DMS79 treated with DMSO at 0.1 percent for 48 hours (cell line): ENCODE results near the gene PPP2R5C.

Experiments used
- DNase-seq: peaks from one replicate; lab custom pipeline; 2025; lab: John Stamatoyannopoulos, UW

The PPP2R5C gene

GRCh38 chr14:101887219-101887618, 125.7 kb downstream of the PPP2R5C start:
- no peak for DNase-seq

GRCh38 chr14:101888182-101888581, 126.7 kb downstream of the PPP2R5C start:
- no peak for DNase-seq

DNA sequence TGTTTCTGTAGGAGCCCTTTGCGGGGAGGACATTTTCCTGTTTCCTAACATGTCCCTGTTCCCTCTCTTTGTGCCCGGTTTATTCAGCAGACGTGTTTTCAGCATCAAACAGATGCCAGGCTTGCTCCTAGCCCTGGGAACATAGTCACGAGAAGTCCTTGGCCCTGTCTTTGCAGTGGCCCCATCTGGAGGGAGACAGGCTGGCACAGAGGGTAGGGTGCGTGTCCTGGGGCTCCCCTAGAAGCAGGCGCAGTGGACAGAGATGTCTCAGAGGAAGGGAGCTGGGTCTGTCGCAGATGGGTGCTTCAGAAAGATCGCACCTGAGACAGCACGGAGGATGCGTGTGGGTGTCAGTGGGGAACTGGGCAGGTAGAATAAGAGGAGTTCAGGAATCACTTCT, 127.9 kb downstream of the PPP2R5C start:
- no peak for DNase-seq

GRCh38 chr14:101889898-101890297, 128.4 kb downstream of the PPP2R5C start:
- no peak for DNase-seq

DNA sequence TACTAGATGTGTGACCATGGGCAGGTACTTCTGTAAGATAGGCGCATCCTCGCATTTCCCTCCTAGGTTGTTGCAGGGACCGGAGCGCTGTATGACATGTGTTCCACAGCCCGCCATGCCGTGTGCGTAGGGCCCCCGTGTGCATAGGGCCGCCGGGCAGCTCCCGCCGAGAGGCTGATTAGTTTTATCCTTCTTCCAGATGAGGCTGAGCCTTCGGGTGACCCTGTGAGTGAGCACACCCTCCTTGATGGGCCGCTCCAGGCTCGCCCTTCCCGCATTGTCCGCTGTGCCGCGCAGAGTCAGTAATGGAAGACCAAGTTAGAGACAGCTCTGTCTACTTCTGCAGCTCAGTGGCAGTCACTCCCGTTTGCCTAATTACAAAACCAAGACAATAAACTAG, 130.0 kb downstream of the PPP2R5C start:
- no peak for DNase-seq

DNA sequence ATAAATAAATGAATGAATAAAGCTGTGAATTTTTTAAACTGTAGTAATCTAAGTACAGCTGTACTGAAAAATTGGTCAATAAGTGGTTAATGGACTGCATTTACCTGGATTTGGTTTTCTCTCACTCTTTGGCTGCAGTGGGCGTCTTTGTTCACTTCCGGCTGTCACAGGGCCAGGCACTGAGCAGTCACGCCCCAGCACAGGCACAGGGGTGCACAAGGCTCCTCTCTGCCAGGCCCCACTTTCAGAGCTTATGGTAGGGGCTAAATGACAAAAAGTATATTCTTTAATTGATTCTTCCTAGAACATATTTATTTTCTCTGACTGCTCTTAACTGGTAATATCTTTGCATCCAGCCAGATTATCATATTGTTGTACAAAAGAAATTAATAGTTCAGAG, 132.2 kb downstream of the PPP2R5C start:
- no peak for DNase-seq

DNA sequence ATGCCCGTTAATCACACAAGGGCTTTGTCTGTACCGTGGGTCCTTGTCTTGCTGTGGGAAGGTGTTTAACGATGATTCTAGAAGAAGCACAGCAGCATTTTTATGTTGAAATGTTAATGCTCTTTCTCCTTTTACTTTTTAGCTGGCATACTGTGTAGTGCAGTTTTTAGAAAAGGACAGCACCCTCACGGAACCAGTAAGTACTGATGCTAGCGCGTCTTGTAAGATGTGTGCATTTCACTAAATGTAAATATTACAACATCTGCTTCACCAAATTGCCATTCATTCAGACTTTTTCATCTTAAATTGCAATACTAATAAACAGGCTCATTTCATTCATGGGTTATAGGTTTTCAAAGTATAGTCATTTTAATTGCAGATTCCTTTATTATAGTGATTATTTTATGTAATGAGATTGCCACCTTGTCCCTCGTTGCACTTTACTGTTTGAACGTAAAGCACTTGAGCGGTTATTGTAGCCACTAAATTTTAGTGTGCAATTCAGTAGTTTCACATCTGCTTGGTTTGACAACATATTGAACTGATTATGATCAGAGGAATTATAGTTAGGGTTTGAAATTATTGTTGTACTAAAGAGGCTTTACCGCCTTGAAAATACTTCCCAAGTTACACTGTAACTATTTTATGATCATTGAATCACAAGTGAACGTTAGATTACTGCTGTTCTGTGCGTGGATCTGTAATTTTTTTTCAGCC, 133.0 kb downstream of the PPP2R5C start:
- DNase-seq = no peak

- DNase-seq = no peak
Observed at GRCh38 chr14:101895256-101895655, 133.7 kb downstream of the PPP2R5C start.

- no peak for DNase-seq
Observed at GRCh38 chr14:101897326-101897725, 135.8 kb downstream of the PPP2R5C start.

- DNase-seq = no peak
Observed at GRCh38 chr14:101898416-101898815, 136.9 kb downstream of the PPP2R5C start.

DNA sequence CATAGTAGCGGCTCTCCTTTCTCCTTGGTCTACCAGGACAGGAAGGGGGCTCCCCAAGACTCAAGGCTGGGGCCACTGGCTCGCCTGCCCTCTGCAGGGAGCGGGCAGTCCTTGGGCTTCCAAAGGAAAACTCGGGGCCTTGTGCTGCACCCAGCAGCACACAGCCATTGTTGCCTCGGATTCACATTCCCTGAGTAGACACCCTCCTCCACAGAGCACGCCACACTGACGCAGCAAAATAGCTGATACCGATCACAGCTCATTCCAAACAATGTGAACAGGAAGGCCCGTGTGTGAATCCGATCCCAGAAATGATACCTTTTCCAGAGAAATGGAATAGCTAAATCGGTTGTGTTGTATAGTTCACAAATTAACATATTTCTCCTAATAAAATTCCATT, 137.8 kb downstream of the PPP2R5C start:
- no peak for DNase-seq

DNA sequence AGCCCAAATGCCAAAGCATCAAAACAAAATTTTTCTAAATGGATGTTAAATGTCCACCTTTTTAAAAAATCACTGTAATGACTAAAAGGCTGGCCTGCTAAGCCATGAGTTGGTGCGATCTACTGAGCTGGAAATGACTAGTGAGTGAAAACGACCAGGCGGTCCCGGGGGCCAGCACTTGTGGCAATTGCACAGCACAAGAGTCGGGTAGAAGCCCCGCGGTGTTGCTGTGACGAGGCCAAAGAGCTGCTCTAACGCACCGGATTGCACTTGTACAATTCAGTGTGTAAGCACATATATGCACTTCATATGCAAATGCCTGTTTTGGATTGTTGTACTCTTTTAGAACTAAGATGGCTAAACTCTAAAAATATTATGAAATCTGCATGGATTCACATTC, 138.7 kb downstream of the PPP2R5C start:
- no peak for DNase-seq

DNA sequence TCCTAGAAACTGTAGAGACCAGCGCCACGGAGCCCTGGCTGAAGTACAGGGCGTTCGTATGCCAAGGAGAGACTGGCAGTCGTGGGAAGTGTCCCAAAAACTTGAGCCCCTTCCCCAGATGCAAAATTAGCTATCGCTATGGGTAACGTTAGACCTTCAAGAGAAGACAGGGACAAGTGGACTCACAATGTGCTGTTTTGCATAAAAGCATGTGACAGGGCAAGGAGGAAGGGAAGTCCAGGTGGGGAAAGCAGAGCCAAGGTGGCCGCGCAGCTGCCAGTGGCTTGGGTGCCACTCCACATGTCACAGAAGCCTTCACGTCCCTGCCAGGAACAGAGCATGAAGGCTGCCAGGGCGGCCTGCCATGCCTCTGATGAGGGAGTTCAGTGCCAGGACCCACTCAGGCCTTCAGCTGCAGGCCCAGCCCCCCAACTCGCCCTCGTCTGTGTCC, 141.6 kb downstream of the PPP2R5C start:
- DNase-seq = no peak

- no peak for DNase-seq
Observed at GRCh38 chr14:101905614-101906013, 144.1 kb downstream of the PPP2R5C start.

GRCh38 chr14:101906645-101907044, 145.1 kb downstream of the PPP2R5C start:
- no peak for DNase-seq

- DNase-seq = no peak
Observed at GRCh38 chr14:101907619-101908018, 146.1 kb downstream of the PPP2R5C start.

- no peak for DNase-seq
Observed at GRCh38 chr14:101908795-101909194, 147.3 kb downstream of the PPP2R5C start.

- DNase-seq = no peak
Observed at GRCh38 chr14:101909371-101910096, 148.0 kb downstream of the PPP2R5C start.

- no peak for DNase-seq
Observed at GRCh38 chr14:101912841-101913240, 151.3 kb downstream of the PPP2R5C start.

DNA sequence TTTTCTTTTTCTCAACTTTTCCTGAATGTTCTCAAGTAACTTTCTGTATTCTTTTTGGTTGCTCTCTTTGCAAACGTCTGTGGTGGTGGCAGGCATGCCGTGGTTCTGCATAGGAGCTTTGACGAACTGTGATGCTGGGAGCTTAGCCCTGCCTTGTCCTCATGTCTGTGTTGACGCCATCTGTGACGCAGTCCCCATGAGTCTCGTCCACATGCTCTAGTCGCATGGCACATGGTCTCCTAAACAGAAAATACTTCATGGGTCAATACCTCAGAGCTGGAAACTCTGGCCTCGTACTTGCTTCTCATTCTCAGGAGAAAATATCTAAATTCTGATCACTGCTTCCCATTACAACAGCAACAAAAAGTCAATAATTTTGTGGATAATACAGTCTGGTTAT, 152.6 kb downstream of the PPP2R5C start:
- DNase-seq = no peak

- no peak for DNase-seq
Observed at GRCh38 chr14:101915871-101916815, 154.6 kb downstream of the PPP2R5C start.

DNA sequence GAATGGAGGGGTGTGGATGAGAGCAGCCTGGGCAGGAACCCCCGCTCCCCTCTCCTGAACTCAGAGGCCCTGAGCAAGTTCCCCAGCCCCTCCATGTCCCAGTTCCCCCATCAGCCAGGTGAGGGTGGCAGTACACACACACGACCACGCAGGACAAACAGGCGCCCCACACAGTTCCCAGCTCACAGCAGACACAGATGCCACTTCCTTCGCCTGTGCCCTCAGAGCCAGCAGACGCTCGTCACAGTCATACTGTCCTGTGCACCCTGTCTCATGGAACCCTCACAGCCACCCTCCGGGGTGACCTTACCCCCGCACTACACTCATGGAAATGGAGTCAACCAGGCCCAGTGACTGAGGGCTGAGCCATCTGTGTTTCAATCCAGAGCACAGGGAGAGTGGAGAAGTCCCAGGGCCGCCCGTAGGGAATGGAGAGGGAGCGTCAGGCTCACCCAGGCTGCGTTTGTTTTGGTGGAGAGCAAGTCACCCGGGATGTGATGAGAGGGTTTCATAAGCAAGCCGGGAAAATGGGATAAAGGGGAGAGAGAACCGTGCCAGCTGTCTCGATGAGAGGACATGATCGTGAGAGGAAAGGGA, 155.4 kb downstream of the PPP2R5C start:
- DNase-seq = no peak
